ENCODE results near the gene CD4. TPM values are rescaled to one million over a fixed set of nuclear protein-coding genes. Genes with fewer than 3 reads are reported as not detected.

CD4 gene
- total RNA-seq, 1 donor from 2014 or later: 2.6 TPM

- no peaks in the 10 kb centered on the region for H3K4me1 ChIP-seq
- no peak for TF ChIP-seq CTCF (IDR thresholded peaks at IDR 0.05)
- H3K27me3 ChIP-seq: no peaks in the 10 kb centered on the region
- no peak overlapping the region for H3K4me3 ChIP-seq
- intact Hi-C loops (cut with DNase I): no loop called here
- H3K27ac ChIP-seq: no peak overlapping the region
- no peaks in the 10 kb centered on the region for H3K36me3 ChIP-seq
- no peak for DNase-seq (ENCODE audit: low spot score in 2 of 2)
- H3K9me3 ChIP-seq: no peaks in the 10 kb centered on the region
Measured at GRCh38 chr12:6787309-6787708, 2.0 kb upstream of the CD4 start.

GRCh38 chr12:6790496-6791150 lies 1.3 kb downstream of the CD4 start:
- H3K4me3 ChIP-seq: peak overlapping the region in 1 of 2 donors; percentile 42
- DNase-seq (ENCODE audit: low spot score in 2 of 2): no peak
- intact Hi-C loops (cut with DNase I): no loop called here

DNA sequence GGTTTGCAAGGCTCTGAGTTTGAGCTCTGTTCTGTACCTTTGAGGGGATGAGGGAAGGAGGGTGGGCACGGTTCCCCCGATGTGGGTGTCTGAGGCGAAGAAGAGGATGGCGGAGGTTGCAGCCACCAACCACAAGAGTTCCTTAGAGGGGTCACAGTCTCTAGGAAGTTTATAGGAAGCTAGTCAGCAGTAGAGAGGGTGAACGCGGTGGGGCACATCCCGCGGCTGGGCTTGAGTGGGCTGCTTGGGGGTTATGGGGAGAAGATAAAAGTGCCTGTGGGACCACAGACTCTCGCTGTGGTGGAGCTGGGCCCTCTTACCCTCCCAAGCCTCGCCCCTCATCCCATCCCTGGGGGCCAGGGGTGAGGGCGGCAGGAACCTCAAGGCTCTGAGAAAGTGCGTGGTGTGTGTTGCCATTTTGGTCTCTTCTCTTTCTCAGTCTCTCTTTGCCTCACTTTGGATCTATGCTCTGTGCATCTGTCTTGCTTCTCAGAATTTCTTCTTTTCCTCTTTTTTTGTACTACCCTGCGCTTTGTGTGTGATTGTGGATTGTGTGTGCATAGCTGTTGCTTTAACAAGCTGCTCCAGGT lies 2.7 kb downstream of the CD4 start:
- no peaks in the 10 kb centered on the region for H3K4me1 ChIP-seq
- H3K27me3 ChIP-seq: no peaks in the 10 kb centered on the region
- no peak for TF ChIP-seq CTCF (IDR thresholded peaks at IDR 0.05)
- H3K4me3 ChIP-seq: peak overlapping the region in 1 of 2 donors; percentile 30
- no peak overlapping the region for H3K27ac ChIP-seq
- DNase-seq (ENCODE audit: low spot score in 2 of 2): no peak
- no peaks in the 10 kb centered on the region for H3K9me3 ChIP-seq
- intact Hi-C loops (cut with DNase I): no loop called here
- H3K36me3 ChIP-seq: no peaks in the 10 kb centered on the region

More at GRCh38 chr12:6790496-6791150, 1.3 kb downstream of the CD4 start:
- TF ChIP-seq CTCF (IDR thresholded peaks at IDR 0.05): no peak
- H3K9me3 ChIP-seq: no peaks in the 10 kb centered on the region
- H3K27me3 ChIP-seq: no peaks in the 10 kb centered on the region
- H3K36me3 ChIP-seq: no peaks in the 10 kb centered on the region
- H3K4me1 ChIP-seq: no peaks in the 10 kb centered on the region
- no peak overlapping the region for H3K27ac ChIP-seq

DNA sequence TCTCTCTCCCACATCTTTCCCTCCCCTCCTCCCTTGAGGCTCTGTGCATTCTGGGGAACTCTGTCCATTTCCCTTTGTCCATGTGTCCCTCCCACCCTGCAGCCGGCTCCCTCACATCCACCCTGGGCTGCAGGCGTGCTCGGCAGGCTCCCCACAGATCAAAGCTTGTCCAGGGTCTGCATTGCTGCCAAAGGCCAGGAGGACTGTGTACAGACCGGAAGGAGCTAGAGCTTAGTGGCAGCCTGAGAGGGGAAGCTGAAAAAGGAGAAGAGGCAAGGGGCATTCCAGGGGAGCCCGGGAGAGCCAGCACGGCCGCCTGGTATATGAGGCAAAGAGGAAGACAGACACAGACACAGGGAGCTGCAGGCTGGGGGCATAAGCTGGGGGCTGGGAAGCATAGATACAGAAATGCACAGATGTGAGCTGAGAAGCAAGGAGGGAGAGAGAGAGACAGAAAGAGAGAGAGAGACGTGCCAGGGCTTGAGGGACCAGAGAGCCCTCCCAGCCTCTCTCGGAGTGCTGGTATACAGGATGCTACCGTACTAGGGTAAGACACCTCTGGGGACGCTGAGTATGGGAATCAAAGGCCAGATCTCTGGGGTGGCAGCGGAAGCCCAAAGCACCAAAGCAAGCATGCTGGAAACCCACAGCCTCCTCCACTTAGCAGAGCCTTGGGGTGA lies 3.3 kb downstream of the CD4 start:
- no peaks in the 10 kb centered on the region for H3K27me3 ChIP-seq
- DNase-seq (ENCODE audit: low spot score in 2 of 2): no peak
- no peak overlapping the region for H3K27ac ChIP-seq
- H3K9me3 ChIP-seq: no peaks in the 10 kb centered on the region
- no peaks in the 10 kb centered on the region for H3K4me1 ChIP-seq
- TF ChIP-seq CTCF (IDR thresholded peaks at IDR 0.05): no peak
- intact Hi-C loops (cut with DNase I): no loop called here
- no peaks in the 10 kb centered on the region for H3K36me3 ChIP-seq
- H3K4me3 ChIP-seq: peak overlapping the region in 1 of 2 donors; percentile 30

GRCh38 chr12:6795088-6795487 lies 5.8 kb downstream of the CD4 start:
- DNase-seq (ENCODE audit: low spot score in 2 of 2): no peak
- no peak for TF ChIP-seq CTCF (IDR thresholded peaks at IDR 0.05)
- intact Hi-C loops (cut with DNase I): no loop called here
- no peak overlapping the region for H3K27ac ChIP-seq
- H3K36me3 ChIP-seq: no peaks in the 10 kb centered on the region
- H3K4me1 ChIP-seq: no peaks in the 10 kb centered on the region
- H3K4me3 ChIP-seq: no peak overlapping the region
- no peaks in the 10 kb centered on the region for H3K27me3 ChIP-seq
- H3K9me3 ChIP-seq: no peaks in the 10 kb centered on the region
